ENCODE data around the gene SMIM13. TPM values are rescaled to one million over a fixed set of nuclear protein-coding genes. Genes with fewer than 3 reads are reported as not detected.

Gene SMIM13
- total RNA-seq, 1 donor from 2014 or later: 12.3 TPM

- no peak overlapping the region for H3K4me3 ChIP-seq
- no peak for TF ChIP-seq CTCF (IDR thresholded peaks at IDR 0.05; ENCODE audit: borderline replicate concordance)
- no peaks in the 10 kb centered on the region for H3K36me3 ChIP-seq
- no peaks in the 10 kb centered on the region for H3K27me3 ChIP-seq (ENCODE audit: low read depth)
- intact Hi-C loops (cut with micrococcal nuclease): no loop called here
- no peaks in the 10 kb centered on the region for H3K9me3 ChIP-seq (replicated peaks)
- no peaks in the 10 kb centered on the region for H3K4me1 ChIP-seq
- DNase-seq: no peak
- H3K27ac ChIP-seq (replicated peaks): no peak overlapping the region
These were observed 67.7 kb downstream of the SMIM13 start for GRCh38 chr6:11161031-11161956.

GRCh38 chr6:11162262-11162661 is 68.6 kb downstream of the SMIM13 start:
- Histone ChIP-seq H3K9me3 (replicated peaks) (no peaks in the 10 kb centered on the region), H3K27ac (replicated peaks) (no peak overlapping the region), H3K36me3 (no peaks in the 10 kb centered on the region), H3K4me3 (no peak overlapping the region), H3K27me3 (ENCODE audit: low read depth) (no peaks in the 10 kb centered on the region), H3K4me1 (no peaks in the 10 kb centered on the region)
- DNase-seq: no peak
- intact Hi-C loops (cut with micrococcal nuclease): no loop called here
- no peak for TF ChIP-seq CTCF (IDR thresholded peaks at IDR 0.05; ENCODE audit: borderline replicate concordance)

- Histone ChIP-seq H3K4me3 (no peak overlapping the region), H3K9me3 (replicated peaks) (no peaks in the 10 kb centered on the region), H3K27me3 (ENCODE audit: low read depth) (no peaks in the 10 kb centered on the region), H3K36me3 (no peaks in the 10 kb centered on the region), H3K27ac (replicated peaks) (no peak overlapping the region), H3K4me1 (peaks cover 10% of the 10 kb centered on the region)
- intact Hi-C loops (cut with micrococcal nuclease): no loop called here
- TF ChIP-seq CTCF (IDR thresholded peaks at IDR 0.05; ENCODE audit: borderline replicate concordance): no peak
- no peak for DNase-seq
These were observed 70.3 kb downstream of the SMIM13 start for GRCh38 chr6:11163932-11164331.

DNA sequence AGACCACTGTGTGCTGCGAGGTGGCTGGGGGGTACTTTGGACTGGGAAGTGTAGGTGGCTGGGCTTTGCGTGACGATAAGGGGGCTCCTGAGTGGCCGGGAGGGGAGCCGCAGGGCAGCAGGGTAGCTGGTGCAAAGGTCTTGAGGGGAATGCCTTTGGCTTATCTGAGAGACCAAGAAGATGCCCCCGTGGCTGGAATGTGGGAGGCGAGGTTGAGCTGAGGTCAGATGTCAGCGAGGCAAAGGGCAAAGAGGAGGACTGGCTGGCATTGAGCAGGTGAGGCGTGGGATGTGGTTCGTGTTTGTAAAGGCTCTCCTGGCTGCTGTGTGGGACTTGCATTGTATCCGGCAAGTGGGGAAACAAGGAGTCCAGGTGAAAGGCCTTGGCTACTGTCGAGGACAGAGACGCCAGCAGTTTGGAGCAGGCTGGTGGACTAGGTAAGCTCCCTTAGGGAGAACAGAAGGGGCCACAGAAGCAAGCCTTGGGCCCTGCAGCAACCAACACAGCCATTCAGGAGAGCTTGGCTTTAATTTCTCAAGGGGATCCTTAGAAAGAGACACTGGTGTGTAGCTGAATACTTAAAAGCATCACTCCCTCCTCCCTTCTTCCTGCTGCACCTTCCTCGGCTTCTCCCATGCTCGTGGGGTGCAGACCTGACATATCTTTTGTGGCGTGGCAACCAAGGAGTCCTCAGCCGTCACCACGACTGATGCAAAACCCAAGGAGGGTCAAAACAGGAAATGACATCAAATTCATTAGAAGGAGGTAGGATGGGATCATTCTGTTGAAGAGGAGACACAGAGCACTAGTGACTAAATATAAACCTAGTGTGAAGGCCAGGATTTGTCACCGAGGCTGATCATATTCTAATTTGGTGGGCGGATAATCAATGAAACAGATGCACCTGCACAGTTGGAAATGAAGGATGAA is 71.3 kb downstream of the SMIM13 start:
- Histone ChIP-seq H3K4me1 (peaks cover 10% of the 10 kb centered on the region), H3K27me3 (ENCODE audit: low read depth) (no peaks in the 10 kb centered on the region), H3K36me3 (no peaks in the 10 kb centered on the region), H3K4me3 (no peak overlapping the region), H3K27ac (replicated peaks) (no peak overlapping the region), H3K9me3 (replicated peaks) (no peaks in the 10 kb centered on the region)
- DNase-seq: no peak
- intact Hi-C loops (cut with micrococcal nuclease): no loop called here
- no peak for TF ChIP-seq CTCF (IDR thresholded peaks at IDR 0.05; ENCODE audit: borderline replicate concordance)

DNA sequence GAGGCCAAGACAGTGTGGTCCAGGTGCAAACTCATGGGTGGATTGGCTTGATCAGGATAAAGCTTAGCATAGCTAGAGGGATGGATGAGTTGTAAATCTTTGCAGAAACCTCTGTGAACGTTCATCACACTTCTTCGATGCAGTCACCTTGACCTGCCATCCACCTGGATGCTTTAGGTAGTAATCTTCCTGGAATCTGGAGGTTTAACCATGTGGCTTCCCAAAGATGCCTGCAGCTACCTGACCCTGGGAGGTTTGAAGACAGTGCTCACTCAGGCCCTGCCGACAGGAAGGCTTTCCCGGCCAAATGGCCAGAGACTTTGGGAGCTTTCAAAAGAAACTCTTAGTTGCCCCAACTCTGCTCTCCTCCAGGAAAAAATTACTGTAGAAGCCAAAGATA is 73.3 kb downstream of the SMIM13 start:
- intact Hi-C loops (cut with micrococcal nuclease): no loop called here
- Histone ChIP-seq H3K9me3 (replicated peaks) (no peaks in the 10 kb centered on the region), H3K27ac (replicated peaks) (no peak overlapping the region), H3K4me1 (peaks cover 10% of the 10 kb centered on the region), H3K36me3 (no peaks in the 10 kb centered on the region), H3K27me3 (ENCODE audit: low read depth) (no peaks in the 10 kb centered on the region), H3K4me3 (no peak overlapping the region)
- TF ChIP-seq CTCF (IDR thresholded peaks at IDR 0.05; ENCODE audit: borderline replicate concordance): no peak
- DNase-seq: no peak
